ENCODE results near the gene RGPD6.
"Not testable (repeated sequence)": the region's sequence is repeated elsewhere in the genome, so short reads cannot be mapped to it uniquely, and the experiment has no call there.

RGPD6 gene

DNA sequence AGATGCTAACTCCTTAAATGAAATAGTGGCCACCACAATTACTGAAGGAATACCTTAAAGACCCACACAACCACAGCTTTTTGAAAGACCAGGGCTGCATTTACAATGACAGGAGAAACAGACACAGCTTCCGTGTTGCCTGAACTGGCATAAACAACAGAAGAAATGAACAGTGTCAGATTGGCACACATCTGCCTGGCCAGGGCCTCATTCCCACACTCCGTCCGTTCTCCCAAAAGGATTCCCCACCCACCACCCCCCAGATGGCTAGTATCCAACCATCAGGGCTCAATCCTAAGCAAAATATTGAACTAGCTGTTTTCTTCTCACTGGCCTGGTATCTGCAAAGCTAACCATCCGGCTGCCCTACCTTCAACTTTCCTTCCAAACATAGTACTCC is 96.9 kb downstream of the RGPD6 start:
- DNase-seq = not testable (repeated sequence)

DNA sequence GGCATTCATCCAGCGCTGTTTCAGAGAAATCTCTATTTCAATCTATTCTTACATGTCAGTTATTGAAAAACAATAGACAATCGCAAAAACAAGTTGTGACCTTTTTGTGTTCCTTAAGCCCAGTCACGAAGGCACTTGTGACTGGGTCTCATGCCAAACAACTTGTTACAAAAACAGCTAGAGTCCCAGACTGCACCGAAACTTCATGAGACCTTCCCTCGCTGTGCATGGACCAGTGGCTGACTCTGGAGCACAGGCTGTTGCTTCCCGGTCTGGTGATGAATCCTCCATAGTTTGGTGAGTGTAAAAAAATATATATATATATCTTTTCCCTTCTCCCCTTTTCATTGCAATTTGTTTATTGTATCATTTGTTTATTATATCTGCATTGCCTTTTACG is 99.7 kb downstream of the RGPD6 start:
- DNase-seq = not testable (repeated sequence)

DNA sequence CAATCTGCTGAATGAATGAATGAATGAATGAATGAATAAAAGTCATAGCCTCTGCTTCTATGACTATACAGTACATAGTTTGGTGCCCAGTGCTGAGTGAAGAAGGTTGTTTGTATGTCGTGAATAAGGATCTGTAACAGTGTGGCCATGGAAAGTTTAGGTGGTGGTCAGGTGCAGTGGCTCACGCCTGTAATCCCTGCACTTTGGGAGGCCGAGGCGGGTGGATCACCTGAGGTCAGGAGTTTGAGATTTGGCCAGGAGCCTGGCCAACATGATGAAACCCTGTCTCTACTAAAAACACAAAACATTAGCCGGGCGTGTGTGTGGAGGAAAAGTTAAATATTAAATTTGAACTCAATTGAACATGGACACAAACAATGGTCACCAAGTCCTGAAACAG is 100.1 kb downstream of the RGPD6 start:
- not testable (repeated sequence) for DNase-seq

DNA sequence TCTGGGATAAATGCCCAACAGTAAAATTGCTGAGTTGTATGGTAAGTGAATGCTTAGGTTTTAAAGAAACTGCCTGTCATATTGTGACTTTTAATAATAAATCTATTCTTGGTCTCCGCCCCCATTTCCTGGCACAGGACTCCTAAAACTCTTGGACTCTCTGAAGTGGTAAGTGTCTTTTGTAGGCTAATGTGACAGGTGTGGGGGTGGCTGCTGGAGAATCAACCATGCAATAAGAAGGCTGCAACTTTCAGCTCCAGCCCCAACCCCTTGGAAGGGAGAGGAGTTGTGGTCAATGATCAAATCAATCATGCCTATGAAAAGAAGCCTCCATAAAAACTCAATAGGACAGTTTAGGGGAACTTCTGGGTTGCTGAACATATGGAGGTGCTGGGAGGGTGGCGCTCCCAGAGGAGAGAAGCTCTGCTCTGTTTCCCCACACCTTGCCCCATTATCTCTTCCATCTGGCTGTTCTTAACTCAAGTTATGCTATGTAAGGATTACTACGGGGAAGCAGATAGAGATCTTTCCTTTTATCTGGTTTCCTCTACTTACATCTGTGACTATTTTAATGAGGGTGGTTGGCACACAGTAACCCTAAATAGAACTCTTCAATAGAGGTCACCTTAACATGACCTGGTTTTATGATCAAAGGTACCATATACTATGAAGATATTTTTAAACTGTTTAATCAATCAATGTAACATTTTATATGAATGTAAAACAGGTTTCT is 101.2 kb downstream of the RGPD6 start:
- DNase-seq = not testable (repeated sequence)

DNA sequence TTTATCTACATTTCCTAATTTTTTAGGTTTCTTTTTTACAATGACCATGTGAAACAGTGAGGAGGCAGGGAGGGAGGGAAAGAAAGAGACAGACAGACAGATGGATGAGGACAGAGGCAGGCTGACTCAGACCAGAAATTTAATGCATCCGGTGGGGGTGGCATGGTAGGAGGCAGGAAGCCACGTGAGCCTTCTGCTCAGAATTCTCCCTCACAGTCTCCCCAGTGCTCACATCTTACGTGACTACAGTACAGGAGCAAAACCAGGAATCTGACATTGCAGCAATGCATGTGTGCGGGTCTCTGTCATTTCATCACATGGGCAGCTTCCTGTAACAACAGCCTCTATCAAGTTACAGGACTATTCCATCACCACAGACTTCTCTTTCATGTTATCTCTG is 102.1 kb downstream of the RGPD6 start:
- DNase-seq = not testable (repeated sequence)

DNA sequence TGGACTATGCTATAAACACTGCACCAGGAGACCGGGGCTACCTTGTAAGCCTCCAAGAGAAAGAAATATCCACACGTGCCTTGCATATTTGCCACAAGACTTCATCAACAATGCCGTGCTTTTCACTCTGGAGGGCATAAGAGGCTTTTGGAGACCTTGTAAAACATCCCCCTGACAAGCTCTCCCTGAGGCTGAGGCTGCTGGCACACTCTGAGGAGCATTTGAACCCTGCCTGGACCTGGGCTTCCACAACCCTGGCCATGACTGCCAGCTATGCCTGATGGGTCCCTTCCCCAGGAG is 104.0 kb downstream of the RGPD6 start:
- not testable (repeated sequence) for DNase-seq

DNA sequence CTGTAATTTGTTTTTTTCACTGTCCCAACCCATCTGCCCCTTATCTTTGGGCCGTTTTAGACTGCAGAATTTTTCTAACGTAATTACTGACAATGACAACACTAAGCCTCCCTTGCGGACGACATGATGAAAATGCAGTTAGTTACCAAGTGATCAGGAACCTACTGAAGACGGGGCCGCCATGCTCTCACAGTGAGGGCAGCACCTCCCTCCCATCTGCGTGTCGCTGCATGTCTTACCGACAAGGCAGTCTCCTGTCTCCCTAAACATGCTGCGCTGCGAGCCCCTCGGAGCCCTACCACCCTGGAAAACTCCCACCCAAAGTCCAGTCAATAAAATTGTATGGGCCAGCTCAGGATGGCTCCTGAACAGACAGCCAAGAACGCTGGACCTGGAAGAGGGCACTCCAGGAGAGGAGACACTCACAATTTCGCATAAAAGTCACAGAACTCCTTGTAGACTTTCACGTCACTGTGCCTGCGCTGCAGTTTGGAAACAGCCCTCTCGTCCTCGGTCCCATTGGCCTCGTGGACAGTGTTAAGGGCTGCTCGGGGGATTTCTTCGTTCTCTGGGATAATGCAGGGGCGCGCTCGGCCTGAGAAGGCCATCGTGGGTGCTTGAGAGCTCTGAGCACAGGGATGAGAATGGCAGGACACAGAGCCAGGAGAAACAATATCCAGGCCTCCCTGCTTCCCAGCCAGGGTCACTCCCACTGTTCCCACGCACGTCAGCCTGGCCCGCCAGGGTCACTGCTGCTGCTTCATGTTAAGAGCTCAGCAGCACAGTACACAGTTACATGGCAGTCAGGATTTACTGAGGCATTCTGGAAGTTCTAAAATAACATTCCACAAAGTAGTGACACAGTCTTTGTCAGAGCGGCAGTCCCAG is 104.6 kb downstream of the RGPD6 start, which contains the start of gene LIMS4:
Gene LIMS4 (minus strand): TSS at position 646 of the 888 bp plus-strand sequence. CDS start 38 bp downstream, at position 608.
- not testable (repeated sequence) for DNase-seq

DNA sequence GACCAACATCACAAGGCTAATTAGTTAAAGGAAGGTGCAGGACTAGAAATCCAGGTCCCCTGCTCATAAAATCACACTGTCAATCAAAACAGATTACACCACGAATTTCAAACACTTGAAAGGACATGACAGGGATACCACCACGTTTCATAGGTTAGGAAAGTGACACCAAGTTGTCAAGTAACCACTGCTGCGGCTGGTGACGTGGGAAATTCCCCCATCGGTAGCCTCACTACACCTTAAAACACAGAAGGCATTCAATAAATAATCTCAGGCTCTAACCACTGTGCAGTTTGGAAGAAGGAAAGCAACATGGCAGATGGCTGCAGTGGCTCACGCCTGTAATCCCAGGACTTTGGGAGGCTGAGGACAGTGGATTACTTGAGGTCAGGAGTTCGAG is 108.1 kb downstream of the RGPD6 start:
- not testable (repeated sequence) for DNase-seq

DNA sequence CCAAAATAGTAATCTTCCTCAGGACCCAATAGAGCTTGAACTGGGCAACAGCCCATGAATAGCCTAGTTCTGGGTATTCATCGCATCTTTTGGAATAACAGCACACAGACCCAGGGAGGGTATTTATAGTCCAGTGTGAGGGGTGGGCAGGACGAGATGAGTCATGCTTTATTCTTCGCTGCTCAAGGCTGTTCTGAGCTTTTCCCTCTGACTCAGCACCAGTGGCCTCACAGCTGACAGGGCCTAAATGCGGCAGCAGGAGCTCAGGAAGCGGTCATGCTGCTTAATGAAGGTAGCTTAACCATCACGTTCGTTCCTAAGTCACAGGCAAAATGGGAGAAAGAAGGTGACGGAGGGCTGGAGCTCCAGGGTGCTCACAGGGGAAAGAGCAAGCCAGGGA is 111.7 kb downstream of the RGPD6 start:
- DNase-seq = not testable (repeated sequence)

Measured in T-helper 1 cell (primary cell).